HL-60/S4 (cell line): Measurements from ENCODE around the gene SLC41A2.
"Not testable (repeated sequence)": the region's sequence is repeated elsewhere in the genome, so short reads cannot be mapped to it uniquely, and the experiment has no call there.

Experiments
- in situ Hi-C: fragments of 300-500 bp; cut with MboI; formaldehyde crosslinking; loops from 2 replicates; pipeline ENCODE4 v1.14.3; 2022; ENCODE audit warnings: low sequenced_read_pairs

Gene SLC41A2

DNA sequence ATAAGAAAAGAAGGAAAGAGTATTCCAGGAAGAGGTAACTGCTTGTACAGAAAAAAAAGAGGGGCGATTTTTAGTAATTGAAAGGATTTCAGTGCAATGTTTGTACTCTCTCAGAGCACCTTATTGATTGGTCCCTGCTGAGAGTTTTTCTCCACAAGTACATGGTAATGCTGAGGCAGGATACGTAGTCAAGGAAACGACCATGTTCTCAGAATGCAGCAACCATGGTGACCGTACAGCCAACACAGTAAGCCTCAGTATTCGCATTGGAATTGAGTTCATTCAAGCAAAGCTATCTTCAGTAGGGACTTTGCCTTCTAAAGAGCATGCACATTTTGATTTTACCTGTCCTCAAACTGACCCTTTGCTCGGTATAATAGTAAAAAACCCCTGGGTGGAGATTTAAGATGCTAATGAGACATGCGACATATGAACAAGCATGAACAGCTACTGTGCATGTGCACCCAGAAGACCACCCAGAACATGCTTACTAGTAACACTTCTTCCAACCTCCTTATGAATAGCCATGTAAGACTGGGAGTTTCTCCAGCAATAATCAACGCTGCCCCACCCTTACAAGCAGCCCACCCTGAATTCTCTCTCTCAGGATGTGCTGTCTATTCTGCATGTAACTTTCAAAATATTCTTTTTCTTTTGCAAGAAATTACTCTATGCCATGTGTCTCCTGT, 6.2 kb upstream of the SLC41A2 start:
- in situ Hi-C loops, result no loop called here

DNA sequence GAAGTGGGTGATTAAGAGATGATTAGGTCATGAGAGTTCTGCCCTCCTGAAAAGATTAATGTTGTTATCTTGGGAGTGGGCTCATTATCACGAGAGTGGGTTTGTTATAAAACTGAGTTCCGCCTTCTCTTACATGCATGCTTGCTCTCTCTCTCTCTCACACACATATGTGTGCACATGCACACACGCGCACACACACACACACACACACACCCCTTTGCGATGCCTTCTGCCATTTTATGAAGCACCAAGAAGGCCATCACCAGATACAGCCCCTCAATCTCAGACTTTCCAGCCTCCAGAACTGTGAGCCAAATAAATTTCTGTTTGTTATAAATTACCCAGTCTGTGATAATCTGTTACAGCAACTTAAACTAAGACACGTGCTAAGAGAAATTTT, 5.7 kb upstream of the SLC41A2 start:
- in situ Hi-C loops, result no loop called here

DNA sequence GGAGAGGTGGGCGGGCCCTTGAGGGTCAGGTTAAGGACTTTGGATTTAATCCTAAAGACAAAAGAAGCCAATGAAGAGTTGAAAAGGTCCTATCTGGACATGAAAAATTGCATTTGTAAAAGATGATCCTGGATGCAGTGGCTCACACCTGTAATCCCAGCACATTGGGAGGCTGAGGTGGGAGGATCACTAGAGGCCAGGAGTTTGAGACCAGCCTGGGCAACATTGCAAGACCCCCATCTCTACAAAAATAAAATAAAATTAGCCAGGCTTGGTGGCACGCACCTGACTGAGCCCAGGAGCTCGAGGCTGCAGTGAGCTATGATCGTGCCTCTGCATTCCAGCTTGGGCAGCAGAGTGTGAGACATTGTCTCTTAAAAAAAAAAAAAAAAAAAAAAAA, 2.4 kb upstream of the SLC41A2 start:
- in situ Hi-C loops, result no loop called here

DNA sequence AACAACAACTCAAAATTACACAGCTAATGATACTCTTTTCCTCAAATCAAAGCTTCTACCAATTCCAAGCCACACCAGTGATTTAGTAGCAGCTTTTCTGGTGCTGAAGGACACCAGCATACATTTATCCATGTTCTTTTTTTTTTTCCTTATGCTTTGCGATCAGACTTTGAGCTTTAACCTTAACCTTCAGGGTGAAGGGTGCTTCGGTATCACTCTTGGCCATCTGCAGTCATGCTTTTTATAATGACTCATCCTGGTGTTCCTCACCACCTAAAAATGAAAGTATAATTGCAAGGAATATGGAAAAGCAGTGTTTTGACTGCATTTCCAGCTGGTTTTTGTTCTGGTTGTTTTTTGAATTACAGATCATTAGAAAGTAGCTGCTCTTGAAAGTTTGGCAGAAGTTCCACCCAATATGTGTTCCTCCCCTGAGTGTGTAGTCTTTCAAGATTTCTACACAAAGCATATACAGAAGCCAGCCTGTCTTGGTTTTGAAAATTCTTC, 1.3 kb upstream of the SLC41A2 start:
- in situ Hi-C loops, result no loop called here

DNA sequence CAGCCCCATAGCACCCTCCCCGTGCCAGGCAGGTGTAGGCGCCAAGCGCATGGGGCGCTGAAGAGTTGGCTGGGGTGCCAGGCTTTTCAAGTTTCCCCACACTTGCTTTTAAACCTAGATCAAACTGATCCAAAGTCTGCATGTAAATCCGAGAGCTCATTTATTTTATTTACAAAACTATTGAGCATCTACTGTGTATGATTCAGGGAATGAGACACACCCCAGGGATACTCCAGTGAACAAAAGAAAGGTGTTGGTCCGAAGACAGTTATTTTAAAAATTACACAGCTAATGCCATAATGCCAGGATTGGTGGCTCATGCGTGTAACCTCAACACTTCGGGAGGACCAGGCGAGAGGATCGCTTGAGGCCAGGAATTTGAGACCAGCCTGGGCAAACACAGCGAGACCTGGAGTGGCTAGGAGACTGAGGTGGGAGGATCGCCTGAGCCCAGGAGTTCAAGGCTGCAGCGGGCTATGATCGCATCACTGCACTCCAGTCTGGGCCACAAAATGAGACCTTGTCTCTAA, 780 bp upstream of the SLC41A2 start:
- in situ Hi-C loops, result no loop called here

DNA sequence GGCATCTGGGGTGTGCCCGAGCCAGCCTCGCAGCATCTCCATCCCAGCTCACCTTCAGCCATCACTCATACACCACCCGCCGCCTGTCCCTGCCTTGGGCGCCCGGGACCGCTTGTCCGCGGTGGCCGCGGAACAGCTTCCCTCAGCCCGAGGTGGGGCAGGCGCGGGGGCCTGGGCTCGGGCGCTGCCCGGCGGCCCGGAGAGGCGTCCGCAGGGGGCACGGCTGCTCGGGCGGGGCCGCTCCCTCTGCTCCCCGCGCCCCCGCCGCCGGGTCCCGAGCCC, 430 bp downstream of the SLC41A2 start:
- in situ Hi-C loops, result no loop called here

DNA sequence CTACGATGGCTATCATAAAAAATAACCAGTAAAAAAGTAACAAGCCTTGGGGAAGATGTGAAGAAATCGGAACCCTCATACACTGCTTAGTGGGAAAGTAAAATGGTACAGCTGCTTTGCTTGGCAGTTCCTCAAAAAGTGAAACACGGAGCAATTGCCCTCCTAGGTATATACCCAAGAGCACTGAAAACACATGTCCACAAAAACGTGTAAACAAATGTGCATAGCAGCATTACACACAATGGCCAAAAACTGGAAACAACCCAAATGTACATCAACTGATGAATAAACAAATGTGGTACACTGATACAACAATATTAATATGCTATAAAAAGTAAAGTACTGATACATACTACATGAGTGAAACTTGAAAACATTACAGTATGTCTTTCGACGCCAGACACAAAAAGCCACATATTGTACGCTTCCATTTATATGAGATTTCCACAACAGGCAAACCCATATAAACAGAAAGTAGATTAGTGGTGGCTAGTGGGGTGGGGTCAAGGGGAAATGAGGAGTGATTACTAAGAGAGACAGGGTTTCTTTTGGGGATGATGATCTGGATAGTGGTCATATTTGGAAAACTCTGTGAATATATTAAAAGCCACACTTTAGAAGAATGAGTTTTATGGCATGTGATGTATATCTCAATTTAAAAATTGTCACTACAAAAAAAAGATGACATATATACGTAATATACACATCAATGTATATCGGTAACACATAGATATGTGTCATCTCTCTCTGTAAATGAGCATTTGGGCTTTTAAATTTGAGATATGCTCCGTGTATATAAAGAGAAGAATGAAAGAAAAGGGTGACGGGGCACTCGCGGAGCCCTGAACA, 996 bp downstream of the SLC41A2 start:
- in situ Hi-C loops, result no loop called here

DNA sequence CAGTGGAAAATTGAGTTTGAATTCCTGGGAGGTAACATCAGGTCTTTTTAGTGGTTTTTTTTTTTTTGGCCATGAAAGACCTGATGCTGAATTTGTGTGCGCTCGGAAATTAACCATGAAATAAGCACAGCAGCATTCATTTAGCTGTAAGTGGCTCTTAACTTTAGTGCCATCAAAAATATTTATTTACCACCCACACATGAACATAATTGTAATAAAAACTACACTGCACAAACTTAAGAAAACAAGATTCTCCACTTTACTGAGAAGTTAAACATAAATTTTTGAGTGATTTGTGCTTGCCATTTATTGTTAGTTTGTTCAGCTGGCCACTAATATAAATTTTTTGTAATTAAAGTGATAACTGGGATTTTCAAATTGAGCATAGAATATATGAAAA, 2.4 kb downstream of the SLC41A2 start:
- in situ Hi-C loops, result no loop called here

DNA sequence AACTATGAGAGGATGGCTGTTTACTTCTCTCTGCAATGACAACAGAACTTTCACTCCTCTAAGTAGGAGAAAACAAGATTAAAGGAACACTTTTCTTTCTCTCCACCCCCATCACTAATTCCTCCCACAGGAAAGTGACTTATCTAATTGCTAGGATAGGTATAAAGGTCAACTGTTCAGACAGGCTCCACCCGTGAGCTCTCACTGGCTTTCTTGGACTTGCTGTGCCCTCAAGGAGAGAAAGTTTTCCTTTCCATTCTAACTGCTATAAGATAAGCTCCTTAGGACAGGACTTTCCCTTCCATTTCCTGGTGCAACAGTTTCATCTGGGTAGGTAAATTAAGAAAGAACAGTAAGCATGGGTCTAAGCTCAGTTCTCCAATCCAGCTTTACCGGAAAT, 4.8 kb downstream of the SLC41A2 start:
- in situ Hi-C loops, result no loop called here

DNA sequence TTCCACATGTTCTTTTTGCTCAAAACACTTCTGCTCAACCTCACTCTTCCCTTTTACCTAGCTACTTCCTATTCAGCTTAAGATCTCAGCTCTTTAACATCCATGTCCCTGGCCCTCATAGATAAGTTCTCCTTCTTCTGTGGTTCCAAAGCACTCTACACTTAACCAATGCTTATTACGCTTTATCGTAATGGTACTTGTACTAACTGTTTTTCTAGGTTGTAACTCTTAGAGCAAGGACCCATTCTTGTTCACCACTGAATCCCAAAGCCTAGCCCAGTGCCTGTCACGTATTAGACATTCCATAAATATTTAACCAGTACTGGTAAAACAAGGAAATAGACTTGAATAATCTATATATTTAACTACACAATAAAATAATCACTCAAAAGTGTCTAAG, 5.3 kb downstream of the SLC41A2 start:
- in situ Hi-C loops, result no loop called here

DNA sequence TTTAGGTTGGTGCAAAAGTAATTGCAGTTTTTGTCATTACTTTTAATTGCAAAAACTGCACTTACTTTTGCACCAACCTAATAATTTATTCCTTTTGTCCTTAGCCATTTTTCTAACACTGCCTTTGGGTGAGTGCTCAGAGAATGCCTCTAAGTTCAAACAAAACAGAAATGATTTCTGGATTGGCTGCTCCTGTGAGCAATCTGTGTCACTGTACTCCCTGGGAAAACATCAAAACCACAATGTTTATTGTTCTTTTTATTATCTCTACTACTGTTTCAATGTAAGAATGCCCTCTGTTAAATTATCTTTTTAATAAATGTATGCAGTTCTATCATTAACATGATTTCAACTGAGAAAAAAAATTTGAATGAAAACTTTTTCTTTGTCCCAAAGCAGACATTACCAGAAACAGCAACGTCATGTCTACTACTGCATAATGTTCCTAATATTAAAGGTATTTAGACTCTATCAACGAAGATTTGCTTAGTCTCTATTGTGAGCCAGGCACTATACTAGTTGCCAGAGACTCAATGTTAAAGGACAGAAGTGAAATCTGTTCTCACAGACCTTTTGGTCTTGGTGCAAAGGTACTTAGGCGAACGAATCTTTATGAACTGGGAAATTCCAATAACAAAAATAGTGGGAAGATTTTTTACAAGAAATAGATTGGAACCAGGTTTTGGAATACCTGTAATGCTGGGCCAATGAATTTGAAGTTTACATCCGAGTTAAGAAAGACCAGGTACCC, 6.2 kb downstream of the SLC41A2 start:
- in situ Hi-C loops, result no loop called here

DNA sequence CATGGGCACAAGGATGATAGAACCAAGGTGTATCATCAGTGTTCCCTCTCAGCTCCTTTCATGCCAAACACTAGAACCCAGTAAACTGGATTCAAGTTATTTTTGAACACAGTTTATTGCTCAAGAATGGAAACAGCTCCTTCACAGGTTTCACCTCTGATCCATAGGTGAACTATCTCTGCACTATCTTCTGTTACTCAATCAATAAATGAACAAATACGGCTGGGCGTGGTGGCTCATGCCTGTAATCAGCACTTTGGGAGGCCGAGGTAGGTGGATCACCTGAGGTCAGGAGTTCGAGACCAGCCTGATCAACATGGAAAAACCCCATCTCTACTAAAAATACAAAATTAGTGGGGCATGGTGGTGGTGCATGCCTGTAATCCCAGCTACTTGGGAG, 9.4 kb downstream of the SLC41A2 start:
- in situ Hi-C loops, result not testable (repeated sequence)

DNA sequence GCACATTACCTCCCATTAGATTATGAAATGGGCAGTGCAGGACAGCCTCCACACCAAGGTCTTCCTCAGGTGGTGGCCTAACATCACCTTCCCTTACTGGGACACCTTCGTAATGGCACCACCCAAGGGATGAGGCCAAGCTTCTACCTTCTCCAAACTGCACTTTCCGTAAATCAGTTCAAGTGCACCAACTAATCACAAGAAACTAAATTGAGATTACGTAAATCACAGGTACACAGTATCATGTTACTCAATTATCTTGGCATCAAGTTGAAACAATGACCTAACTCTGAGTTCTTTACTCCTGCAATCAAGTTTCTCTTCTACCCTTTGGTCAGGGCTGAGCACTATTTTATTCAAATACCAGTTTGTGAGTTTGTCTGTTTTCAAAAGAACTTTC, 13.8 kb downstream of the SLC41A2 start:
- in situ Hi-C loops, result no loop called here

DNA sequence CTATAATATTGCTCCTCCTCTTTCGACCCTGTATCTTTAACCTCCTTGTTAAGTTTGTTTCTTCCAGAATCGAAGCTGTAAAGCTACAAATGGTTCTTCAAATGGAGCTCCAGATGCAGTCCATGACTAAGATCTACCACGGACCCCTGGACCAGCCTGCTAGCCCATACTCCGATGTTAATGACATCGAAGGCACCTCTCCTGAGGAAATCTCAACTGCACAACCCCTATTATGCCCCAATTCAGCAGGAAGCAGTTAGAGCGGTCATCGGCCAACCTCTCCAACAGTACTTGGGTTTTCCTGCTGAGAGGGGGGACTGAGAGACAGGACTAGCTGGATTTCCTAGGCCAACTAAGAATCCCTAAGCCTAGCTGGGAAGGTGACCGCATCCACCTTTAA, 14.7 kb downstream of the SLC41A2 start:
- in situ Hi-C loops, result not testable (repeated sequence)

DNA sequence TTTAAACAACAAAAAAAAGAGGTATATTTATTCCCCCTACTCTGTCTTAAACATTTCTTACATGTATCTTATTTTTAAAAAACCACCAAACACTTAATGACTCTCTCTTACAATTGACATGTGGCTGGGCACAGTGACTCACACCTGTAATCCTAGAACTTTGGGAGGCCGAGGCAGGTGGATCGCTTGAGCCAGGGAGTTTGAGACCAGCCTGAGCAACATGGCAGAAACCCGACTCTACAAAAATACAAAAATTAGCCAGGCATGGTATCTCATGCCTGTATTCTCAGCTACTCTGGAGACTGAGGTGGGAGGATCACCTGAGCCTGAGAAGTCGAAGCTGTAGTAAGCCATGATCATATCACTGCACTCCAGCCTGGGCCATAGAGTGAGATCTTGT, 16.0 kb downstream of the SLC41A2 start:
- in situ Hi-C loops, result no loop called here

DNA sequence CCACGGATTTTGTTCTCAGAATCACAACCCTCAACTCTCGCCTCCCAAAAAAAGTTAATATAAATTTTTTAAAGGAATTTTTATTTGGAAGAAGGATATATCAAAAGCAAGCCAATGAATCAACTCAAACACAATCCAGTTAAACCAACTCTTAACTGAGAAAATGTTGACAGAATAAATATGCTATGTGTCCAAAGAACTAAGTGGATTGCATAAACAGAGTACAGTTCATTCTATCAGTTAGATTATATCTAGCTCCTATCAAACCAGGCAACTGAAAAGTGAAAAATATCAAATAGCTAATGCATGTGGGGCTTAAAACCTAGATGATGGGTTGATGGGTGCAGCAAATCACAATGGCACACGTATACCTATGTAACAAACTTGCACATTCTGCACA, 16.6 kb downstream of the SLC41A2 start:
- in situ Hi-C loops, result no loop called here

DNA sequence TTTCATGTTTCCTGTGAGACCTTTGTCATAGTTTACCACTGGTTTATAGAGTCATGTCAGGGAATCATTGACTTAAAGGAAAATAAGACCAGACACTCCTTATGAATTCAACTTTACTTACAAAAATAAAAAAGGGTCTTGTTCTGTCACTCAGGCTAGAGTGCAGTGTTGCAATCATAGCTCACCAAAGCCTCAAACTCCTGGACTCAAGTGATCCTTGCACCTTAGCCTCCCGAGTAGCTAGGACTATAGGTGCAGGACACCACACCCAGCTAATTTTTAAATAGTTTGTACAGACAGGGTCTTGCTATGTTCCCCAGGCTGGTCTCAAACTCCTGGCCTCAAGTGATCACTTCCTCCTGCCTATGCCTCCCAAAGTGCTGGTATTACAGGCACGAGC, 19.0 kb downstream of the SLC41A2 start:
- in situ Hi-C loops, result no loop called here

DNA sequence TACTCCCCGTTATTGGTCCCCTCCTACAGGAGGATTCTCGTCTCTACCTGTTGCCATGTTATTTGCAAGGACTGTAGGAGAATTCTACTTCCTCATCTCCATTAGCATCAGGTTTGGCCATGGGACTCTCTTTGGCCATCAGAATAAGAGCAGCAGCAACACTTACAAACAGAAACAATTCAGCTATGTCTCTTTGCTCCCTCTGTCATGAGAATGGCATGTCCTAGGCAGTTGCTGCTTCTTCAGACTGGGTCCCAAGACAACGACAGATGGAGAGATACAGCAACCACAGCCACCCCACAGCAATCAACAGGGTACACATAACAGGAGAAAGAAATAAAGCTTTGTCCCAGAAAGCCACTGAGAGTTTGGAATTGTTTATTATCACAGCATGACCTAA, 19.7 kb downstream of the SLC41A2 start:
- in situ Hi-C loops, result no loop called here

DNA sequence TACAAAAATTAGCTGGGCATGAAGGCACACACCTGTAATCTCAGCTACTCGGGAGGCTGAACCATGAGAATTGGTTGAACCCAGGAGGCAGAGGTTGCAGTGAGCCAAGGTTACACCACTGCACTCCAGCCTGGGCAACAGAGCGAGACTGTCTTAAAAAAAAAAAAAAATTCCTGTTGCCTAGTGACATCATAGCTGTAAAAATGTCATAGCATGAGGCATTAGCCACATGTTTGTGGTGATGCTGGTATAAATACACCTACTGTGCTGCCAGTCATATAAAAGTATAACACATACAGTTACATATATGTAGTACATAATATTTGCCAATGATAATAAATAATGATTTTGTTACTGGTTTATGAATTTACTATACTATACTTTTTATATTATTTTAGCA, 22.2 kb downstream of the SLC41A2 start:
- in situ Hi-C loops, result no loop called here

DNA sequence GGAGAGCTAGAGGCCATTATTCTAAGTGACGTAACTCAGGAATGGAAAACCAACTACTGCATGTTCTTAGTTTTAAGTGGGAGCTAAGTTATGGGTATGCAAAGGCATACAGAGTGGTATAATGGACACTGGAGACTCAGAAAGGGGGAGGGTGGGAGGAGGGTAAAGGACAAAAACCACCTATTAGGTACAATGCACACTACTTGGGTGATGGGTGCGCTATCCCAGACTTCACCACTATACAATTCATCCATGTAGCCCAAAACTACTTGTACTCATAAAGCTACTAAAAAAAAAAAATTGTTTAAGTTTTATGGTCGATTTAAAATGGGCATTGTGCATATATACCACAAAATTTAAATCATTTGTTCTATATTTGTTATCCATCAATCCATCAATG, 24.3 kb downstream of the SLC41A2 start:
- in situ Hi-C loops, result no loop called here

DNA sequence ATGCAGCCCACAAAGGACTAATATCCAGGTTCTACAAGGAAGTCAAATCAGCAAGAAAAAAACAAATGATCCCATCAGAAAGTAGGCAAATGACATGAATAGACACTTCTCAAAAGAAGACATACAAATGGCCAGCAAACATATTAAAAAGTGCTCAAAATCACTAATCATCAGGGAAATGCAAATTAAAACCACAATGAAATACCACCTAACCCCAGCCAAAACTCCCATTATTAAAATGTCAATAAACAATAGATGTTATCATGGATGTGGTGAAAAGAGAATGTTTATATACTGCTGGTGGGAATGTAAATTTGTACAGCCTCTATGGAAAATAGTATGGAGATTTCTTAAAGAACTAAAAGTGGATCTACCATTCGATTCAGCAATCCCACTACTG, 25.0 kb downstream of the SLC41A2 start:
- in situ Hi-C loops, result no loop called here
